ENCODE data around the gene STIMATE. TPM values are rescaled to one million over a fixed set of nuclear protein-coding genes. Genes with fewer than 3 reads are reported as not detected.

Gene STIMATE
- total RNA-seq, 2 donors from 2014 or later: 45.2 to 75.1 TPM

- ATAC-seq (ENCODE audit: insufficient number of reproducible peaks, low FRiP score, low read depth) (no peak), DNase-seq (ENCODE audit: low spot score) (no peak)
- TF ChIP-seq CTCF (IDR thresholded peaks at IDR 0.05): no peak
- Histone ChIP-seq H3K4me3 (no peak overlapping the region), H3K27me3 (replicated peaks; ENCODE audit: insufficient read depth) (no peaks in the 10 kb centered on the region), H3K36me3 (no peaks in the 10 kb centered on the region), H3K27ac (no peak overlapping the region), H3K4me1 (ENCODE audit: control insufficient read depth in 1 of 2, low read depth in 2 of 2) (no peaks in the 10 kb centered on the region), H3K9me3 (no peaks in the 10 kb centered on the region)
These were observed 104.9 kb downstream of the STIMATE start for GRCh38 chr3:52792413-52792812.

- H3K4me3 ChIP-seq: no peak overlapping the region
- no peaks in the 10 kb centered on the region for H3K27me3 ChIP-seq (replicated peaks; ENCODE audit: insufficient read depth)
- ATAC-seq (ENCODE audit: insufficient number of reproducible peaks, low FRiP score, low read depth) (no peak), DNase-seq (ENCODE audit: low spot score) (no peak)
- TF ChIP-seq CTCF (IDR thresholded peaks at IDR 0.05): no peak
- H3K27ac ChIP-seq: no peak overlapping the region
- H3K36me3 ChIP-seq: no peaks in the 10 kb centered on the region
- no peaks in the 10 kb centered on the region for H3K9me3 ChIP-seq
- no peaks in the 10 kb centered on the region for H3K4me1 ChIP-seq (ENCODE audit: control insufficient read depth in 1 of 2, low read depth in 2 of 2)
These were observed 105.4 kb downstream of the STIMATE start for GRCh38 chr3:52791928-52792327.

GRCh38 chr3:52791366-52791765 is 106.0 kb downstream of the STIMATE start:
- H3K9me3 ChIP-seq: no peaks in the 10 kb centered on the region
- no peaks in the 10 kb centered on the region for H3K4me1 ChIP-seq (ENCODE audit: control insufficient read depth in 1 of 2, low read depth in 2 of 2)
- H3K27ac ChIP-seq: no peak overlapping the region
- TF ChIP-seq CTCF (IDR thresholded peaks at IDR 0.05): no peak
- ATAC-seq (ENCODE audit: insufficient number of reproducible peaks, low FRiP score, low read depth): no peak
- H3K27me3 ChIP-seq (replicated peaks; ENCODE audit: insufficient read depth): no peaks in the 10 kb centered on the region
- H3K36me3 ChIP-seq: no peaks in the 10 kb centered on the region
- no peak for DNase-seq (ENCODE audit: low spot score)
- no peak overlapping the region for H3K4me3 ChIP-seq

GRCh38 chr3:52790741-52791140 is 106.6 kb downstream of the STIMATE start:
- no peak for ATAC-seq (ENCODE audit: insufficient number of reproducible peaks, low FRiP score, low read depth)
- no peaks in the 10 kb centered on the region for H3K4me1 ChIP-seq (ENCODE audit: control insufficient read depth in 1 of 2, low read depth in 2 of 2)
- no peaks in the 10 kb centered on the region for H3K36me3 ChIP-seq
- H3K9me3 ChIP-seq: no peaks in the 10 kb centered on the region
- no peaks in the 10 kb centered on the region for H3K27me3 ChIP-seq (replicated peaks; ENCODE audit: insufficient read depth)
- H3K27ac ChIP-seq: no peak overlapping the region
- TF ChIP-seq CTCF (IDR thresholded peaks at IDR 0.05): no peak
- no peak for DNase-seq (ENCODE audit: low spot score)
- H3K4me3 ChIP-seq: no peak overlapping the region

- Histone ChIP-seq H3K27ac (no peak overlapping the region), H3K27me3 (replicated peaks; ENCODE audit: insufficient read depth) (no peaks in the 10 kb centered on the region), H3K4me3 (no peak overlapping the region), H3K36me3 (no peaks in the 10 kb centered on the region), H3K9me3 (no peaks in the 10 kb centered on the region), H3K4me1 (ENCODE audit: control insufficient read depth in 1 of 2, low read depth in 2 of 2) (no peaks in the 10 kb centered on the region)
- DNase-seq (ENCODE audit: low spot score) (no peak), ATAC-seq (ENCODE audit: insufficient number of reproducible peaks, low FRiP score, low read depth) (no peak)
- TF ChIP-seq CTCF (IDR thresholded peaks at IDR 0.05): no peak
These were observed 107.0 kb downstream of the STIMATE start for GRCh38 chr3:52790337-52790736.

All from thoracic aorta (tissue), 2 donors.